ENCODE measurements around the gene DPEP2NB.
"Not testable (repeated sequence)": the region's sequence is repeated elsewhere in the genome, so short reads cannot be mapped to it uniquely, and the experiment has no call there.

The DPEP2NB gene

DNA sequence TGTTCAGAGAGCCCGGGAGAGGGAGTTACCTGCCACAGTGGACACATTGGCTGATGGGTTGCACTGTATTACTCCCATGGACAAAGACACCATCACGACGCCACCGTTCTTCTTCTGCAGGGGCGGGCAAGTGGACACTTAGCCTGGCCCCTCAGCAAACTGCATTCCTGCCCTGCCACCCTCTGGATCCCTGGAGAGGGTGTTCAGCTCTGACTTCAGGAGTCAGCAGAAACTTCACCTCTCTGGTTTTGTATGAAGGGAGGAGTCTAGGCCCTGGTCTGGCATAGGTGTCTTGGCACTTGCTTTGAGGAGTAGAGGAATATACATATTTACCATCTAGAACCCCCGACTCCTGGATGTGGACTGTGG lies 25.7 kb downstream of the DPEP2NB start:
- no peak for DNase-seq
- intact Hi-C loops (cut with DNase I) = no loop called here

DNA sequence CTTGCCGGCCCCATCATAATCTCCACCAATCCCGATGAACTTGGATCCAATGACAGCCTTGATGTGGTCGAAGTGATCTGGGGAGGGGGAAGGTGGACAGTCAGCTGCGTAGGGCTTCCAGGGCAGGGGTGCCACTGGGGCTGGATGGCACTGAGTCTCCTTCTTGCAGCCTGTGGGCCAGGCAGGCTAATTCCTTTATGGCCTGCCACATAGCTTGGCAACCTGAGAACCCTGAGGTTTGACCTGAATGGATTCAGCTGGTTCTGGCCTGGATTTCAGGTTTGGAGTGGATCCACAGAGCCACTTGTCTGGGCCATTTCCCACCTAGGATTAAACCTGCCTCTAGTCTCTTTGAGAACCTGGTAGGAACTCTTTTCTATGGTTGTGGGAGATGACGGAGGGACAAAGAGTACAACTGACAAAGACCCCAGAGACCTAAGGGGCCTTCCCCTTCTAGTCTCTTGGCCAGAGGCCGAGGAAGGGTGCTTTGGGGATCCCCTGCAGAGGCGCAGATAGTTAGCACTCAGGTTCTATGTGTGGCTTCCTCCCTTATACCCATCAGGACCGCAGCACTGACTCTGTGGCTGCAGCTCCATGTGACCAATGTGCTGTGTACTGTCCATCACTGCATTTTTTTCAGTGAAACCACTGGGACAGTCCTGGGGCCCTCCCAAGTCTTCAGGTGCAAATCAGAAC lies 26.2 kb downstream of the DPEP2NB start:
- no peak for DNase-seq
- intact Hi-C loops (cut with DNase I) = no loop called here

DNA sequence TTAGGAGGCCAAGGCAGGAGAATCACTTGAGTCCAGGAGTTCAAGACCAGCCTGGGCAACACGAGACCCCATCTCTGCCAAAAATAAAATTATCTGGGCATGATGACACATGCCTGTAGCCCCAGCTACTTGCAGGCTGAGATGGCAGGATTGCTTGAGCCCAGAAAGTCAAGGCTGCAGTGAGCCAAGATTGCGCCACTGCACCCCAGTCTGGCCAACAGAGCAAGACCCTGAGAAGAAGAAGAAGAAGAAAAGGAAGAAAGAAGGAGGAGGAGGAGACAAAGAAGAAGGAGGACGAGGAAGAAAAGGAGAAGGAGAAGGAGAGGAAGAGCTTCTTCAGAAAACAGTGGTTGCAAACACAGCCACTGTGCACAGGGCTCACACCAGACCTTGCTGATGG lies 27.0 kb downstream of the DPEP2NB start:
- DNase-seq = no peak
- intact Hi-C loops (cut with DNase I) = no loop called here

DNA sequence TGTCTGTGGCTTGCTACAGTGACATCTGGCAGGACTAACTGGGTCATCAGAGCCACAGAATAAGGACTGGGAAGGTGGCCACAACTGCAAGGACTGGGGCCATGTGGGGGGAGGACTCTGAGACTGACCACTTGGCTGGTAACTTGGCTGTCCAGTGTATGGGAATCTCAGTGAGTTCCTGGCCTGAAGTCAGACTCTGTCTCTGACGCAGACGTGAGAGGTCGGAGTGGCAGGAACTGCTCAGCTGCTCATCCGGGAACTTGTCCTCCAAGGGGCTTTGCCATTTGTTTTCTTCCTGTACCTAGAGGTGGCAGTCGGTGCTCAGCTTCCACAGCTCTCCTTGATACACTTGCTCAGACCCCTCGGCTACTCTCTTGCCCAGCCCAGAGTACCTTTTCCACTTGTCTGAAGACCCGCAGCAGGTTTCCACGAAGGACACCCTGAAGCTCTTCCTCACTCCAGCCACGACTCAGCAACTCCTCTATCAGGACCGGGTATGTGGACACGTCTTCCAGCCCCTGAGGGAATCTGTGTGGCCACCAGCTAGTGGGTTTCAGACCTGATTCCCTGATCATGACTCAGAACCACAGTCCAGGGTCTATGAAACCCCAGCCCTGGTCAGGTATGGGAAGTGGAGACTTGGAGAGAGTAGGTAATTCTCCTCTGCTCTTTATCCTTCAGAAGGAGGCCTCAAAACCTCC lies 28.1 kb downstream of the DPEP2NB start:
- intact Hi-C loops (cut with DNase I) = no loop called here
- peak in 11 of 42 donors; percentile 19 to 59 (median 27) for DNase-seq

DNA sequence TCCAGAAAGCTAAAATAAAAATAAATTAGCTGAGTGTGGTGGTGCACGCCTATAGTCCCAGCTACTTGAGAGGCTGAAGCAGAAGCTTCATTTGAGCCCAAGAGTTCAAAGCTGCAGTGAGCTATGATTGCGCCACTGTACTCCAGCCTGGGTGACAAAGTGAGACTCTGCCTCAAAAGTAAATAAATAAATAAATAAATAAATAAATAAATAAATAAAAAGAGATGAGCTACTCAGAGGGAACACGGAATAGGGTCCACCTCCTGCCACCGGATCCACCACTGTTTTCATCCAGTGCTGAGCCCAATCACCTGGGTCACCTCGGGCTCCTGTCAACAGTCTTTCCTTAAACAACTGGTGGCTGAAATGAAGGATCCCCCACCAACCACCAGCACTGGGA lies 28.8 kb downstream of the DPEP2NB start:
- intact Hi-C loops (cut with DNase I) = no loop called here
- DNase-seq = no peak

DNA sequence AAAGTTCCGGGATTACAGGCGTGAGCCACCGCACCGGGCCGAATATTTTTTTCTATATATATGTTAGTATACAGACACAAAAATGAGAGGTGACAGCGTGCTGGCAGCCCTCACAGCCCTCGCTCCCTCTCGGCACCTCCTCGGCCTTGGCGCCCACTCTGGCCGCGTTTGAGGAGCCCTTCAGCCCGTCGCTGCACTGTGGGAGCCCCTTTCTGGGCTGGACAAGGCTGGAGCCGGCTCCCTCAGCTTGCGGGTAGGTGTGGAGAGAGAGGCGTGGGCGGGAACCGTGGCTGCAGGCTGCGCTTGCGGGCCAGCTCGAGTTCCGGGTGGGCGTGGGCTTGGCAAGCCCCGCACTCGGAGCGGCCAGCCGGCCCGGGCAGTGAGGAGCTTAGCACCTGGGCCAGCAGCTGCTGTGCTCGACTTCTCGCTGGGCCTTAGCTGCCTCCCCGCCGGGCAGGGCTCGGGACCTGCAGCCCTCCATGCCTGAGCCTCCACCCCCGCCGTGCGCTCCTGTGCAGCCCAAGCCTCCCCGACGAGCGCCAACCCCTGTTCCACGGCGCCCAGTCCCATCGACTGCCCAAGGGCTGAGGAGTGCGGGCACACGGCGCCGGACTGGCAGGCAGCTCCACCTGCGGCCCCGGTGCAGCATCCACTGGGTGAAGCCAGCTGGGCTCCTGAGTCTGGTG lies 33.6 kb downstream of the DPEP2NB start:
- intact Hi-C loops (cut with DNase I) = no loop called here

DNA sequence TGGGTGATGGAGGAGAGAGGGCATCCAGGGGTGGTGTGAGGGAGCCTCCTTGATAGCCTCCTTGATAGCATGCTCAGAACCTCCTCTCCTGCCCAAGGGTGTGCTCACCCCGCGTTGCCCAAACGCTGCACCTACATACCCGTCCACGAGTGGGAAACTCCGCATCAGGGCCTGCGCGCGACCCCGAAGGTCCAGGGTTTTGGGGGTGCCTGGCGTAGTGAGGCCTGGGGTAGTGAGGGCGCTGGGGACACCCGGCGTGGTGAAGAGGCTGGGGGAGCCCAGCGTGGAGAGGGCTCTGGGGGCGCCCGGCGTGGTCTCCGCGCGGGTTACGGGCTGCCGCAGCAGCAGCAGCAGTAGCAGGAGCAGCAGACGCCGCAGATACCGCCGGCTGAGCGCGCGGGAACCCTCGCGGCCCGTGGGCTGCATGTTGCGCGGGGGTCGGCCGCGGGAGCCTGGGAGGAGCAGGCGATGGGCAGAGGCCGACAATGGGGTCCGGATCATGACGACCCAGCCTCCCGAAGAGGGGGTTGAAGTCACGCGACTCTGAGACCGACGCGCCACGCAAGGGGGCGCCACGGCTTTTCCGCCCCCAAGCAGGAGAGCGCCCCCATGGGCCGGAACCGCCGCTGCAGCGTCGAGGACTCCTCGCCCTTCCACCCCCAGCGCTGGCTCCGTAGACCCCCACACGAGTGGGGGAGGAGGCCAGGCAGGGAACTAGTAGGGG lies 35.6 kb downstream of the DPEP2NB start, which contains the start of gene DPEP3:
DPEP3 (minus strand) TSS at position 545 of the 724 bp plus-strand sequence; CDS start at position 426, 119 bp downstream.
- intact Hi-C loops (cut with DNase I) = no loop called here
- DNase-seq = no peak

More for the DNA sequence above, 33.6 kb downstream of the DPEP2NB start:
- no peak for DNase-seq

DNA sequence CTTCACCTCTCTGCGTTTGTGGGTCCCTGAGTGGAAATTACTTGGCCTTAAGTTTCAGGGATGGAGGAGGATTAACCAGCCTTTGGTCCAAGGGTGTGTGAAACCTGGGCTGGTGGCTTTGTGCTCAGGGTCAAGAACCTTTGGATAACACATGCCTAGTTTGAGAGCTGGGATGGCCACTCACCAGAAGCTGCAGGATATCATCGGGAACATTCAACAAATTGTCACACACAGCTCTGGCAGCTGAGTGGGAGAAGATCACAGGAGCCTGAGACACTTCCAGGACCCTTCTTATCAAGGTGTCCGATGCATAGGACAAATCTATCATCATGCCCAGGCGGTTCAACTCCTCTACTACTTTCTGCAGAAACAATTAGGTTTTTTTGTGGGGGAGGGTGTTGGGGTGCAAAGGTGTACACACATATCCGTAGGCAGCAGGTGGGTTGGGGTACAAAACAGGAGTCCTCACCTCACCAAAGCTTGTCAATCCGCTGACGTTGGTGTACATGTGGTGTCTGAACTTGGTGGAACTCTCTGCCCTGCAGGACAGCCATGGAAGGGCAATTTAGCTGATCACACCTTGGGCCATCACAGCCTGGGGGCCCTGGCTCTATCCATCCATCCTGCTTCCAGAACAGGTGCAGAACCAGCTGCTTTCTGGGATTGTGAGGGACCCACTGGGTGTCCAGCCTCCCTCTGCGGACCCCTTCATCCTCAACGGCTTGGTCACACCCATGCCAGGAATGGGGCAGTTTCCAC lies 38.1 kb downstream of the DPEP2NB start:
- DNase-seq = no peak
- intact Hi-C loops (cut with DNase I) = no loop called here

DNA sequence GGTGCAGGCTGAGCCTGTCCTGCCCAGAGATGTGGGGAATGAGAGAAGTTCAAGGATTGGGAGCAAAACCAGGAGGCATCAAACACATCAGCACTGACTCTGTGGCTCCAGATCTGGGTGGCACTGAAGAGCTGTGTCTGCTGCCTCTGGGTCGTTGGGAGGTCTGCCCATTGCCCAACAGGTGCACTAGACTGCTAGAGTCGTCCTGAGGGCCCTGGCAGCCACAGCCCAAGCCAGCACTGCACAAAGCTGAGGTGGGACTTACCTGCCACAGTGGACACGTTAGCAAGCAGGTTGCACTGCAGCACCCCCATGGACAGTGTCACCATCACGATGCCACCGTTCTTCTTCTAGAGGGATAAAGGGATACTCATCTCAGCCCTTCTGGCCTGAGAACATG lies 38.7 kb downstream of the DPEP2NB start:
- intact Hi-C loops (cut with DNase I) = no loop called here

DNA sequence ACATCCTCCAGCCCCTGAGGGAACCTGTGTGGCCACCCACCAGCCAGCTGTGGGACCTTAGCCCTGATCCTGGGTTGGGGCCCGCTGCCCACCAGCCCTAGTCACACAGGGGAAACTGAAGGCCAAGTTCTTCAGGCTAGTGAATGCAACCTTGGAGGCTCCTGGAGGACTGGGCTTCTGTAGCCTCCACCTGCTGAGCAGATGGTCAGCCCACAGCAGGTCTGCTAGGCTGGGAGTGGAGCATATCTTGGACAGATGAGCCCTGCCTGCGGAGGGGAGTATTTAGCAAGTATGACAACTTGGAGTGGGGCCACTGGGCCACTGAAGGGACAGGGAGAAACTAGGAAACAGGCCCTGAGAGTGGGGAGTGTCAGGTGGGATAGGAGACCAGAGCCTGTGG lies 39.5 kb downstream of the DPEP2NB start:
- intact Hi-C loops (cut with DNase I) = no loop called here
- no peak for DNase-seq

More for the DNA sequence above, 38.7 kb downstream of the DPEP2NB start:
- DNase-seq = no peak

DNA sequence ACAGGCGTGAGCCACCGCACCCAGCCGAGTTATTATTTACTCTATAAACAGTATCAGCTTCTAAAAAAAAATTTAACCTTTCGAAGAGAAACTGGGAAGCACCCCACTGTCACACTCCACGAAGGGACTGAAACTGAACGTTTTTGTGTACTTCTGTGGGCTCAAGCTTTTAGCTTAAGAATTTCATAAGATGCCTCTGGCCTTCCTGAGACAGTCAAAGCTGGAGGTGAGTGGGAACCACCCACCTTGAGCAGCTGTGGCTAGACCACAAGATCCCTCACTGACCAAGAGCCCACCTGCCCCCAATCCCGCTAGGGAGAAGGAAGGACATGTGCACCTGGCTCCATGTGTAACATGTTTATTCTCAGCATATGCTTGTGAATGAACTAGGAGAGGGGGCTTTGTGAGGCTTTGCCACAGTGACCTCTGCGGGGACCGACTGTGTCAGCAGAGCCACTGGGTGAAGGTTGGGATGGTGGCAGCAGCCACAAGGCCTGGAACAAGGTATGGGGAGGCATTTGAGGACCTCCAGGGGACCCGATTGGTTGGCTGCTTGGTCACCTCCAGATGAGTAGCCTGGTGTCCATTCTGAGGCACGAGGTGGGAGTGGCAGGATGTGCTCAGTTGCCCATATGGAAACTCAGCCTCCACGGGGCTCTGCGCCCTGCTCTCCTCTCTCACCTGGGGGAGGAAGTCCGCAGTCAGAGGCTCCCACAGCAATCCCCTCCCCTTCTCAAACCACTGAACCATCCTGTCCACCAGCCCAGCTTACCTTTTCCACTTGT lies 40.2 kb downstream of the DPEP2NB start:
- no peak for DNase-seq
- intact Hi-C loops (cut with DNase I) = no loop called here

DNA sequence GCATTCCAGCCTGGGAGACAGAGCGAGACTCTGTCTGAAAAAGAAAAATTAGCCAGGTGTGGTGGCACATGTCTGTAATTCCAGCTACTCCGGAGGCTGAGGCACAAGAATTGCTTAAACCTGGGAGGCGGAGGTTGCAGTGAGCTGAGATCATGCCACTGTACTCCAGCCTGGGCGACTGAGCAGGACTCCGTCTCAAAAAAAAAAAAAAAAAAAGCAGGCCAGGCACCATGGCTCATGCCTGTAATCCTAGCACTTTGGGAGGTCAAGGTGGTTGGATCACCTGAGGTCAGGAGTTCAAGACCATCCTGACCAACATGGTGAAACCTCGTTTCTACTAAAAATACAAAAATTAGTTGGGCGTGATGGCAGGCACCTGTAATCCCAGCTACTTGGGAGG lies 43.4 kb downstream of the DPEP2NB start:
- intact Hi-C loops (cut with DNase I); DNase-seq: not testable (repeated sequence)

DNA sequence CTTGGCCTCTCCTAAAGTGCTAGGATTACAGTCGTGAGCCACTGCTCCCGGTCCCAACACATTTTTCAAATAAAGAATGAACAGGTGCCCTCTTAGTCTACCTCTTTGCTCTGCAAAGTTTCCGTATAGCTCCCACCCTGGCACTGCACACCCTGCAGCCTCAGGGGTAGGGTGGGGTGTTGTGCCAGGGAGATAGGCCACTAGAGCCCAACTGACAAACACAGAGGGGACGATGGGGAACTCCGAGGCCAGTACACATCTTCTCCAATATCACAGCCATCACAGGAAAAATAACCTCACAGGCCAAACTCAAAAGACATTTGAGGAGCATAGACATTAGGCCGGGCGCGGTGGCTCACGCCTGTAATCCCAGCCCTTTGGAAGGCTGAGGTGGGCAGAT lies 44.6 kb downstream of the DPEP2NB start:
- DNase-seq = no peak
- intact Hi-C loops (cut with DNase I) = no loop called here

DNA sequence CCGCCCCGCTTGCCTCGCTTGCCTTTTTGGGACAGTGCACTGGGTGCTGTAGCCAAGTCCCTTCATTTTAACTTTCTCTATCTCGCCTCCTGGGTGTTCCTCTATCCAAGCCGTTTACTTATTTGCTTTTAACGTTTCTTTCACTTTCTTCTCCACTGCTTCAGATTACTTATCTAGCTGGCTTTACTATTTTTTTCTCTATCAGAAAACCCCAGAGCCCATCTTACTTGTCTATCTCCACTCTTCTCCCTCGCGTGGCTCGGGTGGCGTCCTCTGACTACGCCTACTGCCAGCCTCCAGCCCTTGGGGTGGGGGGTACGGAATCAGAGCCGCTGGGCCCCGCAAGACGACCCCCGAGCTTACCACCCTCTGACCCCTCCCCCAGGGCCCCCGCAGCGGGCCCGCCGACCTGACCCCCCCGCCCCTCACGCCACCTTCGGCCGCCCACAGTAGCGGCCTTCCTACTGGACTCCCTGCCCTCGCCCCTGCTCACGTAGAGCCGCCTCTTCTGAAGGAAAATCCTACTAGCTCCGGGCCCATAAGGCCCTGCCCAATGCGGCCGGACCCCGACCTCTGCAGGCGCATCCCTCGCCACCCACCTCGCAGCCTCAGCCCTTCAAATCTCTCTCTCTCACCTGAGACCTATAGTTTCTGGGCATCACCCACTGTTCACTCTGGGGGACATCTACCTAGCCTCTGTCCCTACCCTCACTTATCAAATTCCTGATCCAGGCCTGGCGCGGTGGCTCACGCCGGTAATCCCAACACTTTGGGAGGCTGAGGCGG lies 46.3 kb downstream of the DPEP2NB start:
- DNase-seq = no peak
- intact Hi-C loops (cut with DNase I) = no loop called here

DNA sequence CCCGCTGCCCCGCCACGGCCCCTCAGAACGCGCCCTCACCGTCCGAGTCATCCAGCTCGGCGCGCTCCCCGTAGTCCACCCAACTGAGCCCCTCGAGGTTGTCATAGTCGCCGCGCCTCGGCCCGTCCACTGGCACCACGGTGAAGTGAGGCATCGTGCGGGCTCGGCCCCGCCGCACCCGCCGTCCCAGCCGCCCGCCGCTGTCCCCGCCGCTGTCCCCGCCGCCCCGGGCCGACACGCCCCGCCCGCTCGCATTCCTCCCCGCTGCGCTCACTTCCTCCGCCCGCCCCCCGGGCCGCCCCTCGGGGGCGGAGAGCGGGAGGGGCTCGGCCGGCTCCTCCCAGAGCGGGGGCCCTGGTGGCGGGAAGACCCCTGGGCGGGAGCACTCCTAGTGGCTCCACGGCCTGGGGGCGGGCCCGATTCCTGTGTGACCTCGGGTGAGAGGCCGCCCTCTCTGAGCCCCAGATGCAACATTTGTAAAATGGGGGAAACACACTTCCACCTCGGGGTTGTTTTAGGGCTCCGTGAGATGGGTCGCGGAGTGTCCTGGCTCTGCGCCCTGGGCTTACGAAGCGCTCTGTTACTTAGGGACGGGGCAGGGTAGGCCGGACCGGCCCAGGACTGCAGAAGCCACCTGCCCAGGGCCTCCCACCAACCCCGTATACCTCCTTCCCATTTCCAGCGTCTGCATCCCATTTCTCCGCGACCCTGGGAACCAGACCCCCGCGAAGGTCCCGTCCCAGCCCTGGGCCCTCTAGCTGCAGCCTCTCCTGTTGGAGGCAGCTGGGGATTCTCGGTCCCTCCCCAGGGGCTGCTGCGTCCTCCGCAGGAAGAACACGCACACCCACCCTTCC lies 47.1 kb downstream of the DPEP2NB start, which contains the start of gene SLC12A4:
SLC12A4 (minus strand) TSS at position 238 of the 854 bp plus-strand sequence; CDS start at position 154, 84 bp downstream.
- intact Hi-C loops (cut with DNase I) = no loop called here
- peak in 41 of 42 donors; percentile 28 to 86 (median 72) for DNase-seq

DNA sequence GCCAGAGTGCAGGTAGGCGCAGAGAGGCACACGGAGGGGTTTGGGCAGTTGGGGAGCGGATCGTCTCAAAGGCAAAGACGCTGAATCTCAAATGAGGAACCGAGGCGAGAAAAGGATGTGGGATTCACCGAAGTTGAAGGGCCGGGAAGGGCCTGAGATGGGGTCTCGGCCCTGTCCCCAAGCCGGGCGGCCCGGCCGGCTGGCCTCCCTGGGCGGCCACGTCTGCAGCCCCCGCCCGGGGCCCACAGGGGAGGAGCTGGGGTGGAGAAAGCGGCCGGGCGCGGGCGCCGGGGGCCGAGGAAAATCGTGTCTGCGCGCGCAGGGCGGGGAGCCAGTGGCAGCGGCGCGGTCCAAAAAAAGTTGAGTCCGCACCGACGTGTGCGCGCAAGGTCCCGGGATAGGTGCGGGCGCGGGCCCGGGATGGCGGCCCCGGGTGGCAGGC lies 47.7 kb downstream of the DPEP2NB start:
- intact Hi-C loops (cut with DNase I) = no loop called here
- peak in 6 of 42 donors; percentile 14 to 56 (median 36) for DNase-seq
